Upper lobe of left lung (tissue), 4 donors: ENCODE measurements around the gene MUL1.

Experiments used
- POLR2A ChIP-seq, 4 donors: fragments of 450-650 bp; IDR thresholded peaks; one replicate each; pipeline ENCODE4 v1.5.1; 2016 to 2017; ENCODE audit warnings: antibody characterized with exemption in 4 of 4, mild to moderate bottlenecking in 2 of 4
- TF ChIP-seq, protein P1 (sequence below), 6 experiments: fragments of 450-650 bp in 4 of 6; fragments of 200-600 bp in 2 of 6; sonication (generic) in 2 of 6; IDR thresholded peaks; one replicate each; pipeline ENCODE4 v1.5.1; 2016 to 2019; ENCODE audit warnings: antibody characterized with exemption in 6 of 6

DNA sequence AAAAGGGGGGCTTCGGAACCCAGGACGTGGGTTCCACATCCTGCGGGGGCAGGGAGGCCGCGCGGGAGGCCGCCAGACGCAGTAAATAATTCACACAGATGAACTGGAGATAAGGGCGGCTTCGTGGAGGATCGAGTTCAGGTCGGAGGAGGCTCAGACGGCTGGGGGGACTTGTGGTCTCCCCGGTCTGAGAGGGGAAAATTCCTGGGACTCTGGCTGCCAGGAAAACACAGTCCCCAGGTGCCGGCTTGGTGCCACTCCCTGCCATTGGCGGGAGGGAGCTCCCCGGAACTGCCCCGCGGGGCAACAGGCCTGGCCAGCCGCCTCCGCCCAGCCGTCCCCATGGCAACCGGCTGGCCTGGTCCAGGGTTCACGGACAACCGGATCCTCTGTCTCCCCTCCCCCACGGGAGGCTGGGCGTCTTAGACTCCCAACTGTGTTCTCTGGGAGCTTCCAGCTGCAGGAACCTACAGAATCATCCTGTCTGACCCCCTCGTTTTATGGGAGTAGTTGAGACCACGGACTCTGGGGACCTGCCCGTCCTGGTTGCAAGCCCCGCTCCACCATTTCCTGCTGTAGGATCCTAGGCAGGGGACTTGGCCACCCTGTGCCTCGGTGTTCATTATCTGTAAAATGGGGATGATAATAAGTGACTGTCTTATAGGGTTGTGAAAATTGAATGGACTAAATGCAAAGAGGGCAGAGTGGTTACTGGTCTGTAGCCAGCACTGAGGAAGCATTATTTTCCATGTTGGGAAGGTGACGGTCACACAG lies 31.5 kb downstream of the MUL1 start:
- TF ChIP-seq, protein P1, sequence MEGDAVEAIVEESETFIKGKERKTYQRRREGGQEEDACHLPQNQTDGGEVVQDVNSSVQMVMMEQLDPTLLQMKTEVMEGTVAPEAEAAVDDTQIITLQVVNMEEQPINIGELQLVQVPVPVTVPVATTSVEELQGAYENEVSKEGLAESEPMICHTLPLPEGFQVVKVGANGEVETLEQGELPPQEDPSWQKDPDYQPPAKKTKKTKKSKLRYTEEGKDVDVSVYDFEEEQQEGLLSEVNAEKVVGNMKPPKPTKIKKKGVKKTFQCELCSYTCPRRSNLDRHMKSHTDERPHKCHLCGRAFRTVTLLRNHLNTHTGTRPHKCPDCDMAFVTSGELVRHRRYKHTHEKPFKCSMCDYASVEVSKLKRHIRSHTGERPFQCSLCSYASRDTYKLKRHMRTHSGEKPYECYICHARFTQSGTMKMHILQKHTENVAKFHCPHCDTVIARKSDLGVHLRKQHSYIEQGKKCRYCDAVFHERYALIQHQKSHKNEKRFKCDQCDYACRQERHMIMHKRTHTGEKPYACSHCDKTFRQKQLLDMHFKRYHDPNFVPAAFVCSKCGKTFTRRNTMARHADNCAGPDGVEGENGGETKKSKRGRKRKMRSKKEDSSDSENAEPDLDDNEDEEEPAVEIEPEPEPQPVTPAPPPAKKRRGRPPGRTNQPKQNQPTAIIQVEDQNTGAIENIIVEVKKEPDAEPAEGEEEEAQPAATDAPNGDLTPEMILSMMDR (IDR thresholded peaks at IDR 0.05), result no peak
- TF ChIP-seq POLR2A (IDR thresholded peaks at IDR 0.05), result no peak
